Measurements from ENCODE around the gene TBC1D1.

Gene TBC1D1

DNA sequence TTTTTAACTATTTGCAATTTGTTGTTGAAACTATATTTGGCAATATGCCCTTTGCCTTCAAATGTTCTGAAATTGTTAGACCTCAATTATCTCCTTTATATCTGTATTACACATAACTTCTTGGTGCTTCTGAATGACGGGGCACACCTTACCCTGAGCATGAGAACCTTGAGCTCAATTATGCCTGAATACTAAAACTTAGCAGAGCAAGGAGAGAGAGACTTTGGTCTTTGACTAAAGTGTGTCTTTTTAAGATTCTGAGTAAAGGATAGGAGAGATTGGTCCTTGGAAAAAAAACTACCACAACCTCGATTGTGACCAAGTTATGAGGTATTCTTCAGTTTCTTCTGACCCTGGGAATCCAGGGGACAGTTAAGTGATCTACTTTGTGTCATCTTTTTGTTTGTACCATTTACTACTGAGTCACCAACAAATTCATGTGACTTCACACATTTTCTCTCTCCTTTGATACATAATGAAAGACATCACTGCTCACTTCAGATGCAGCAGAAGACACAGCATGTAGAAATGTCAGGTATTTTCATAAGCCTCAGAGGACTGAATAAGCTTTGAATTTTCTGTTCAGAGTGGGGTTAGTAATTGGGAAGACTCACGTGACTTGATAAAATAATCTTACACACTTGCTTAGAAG is 120.8 kb downstream of the TBC1D1 start:
- H3K4me1 ChIP-seq (ENCODE audit: control insufficient read depth in 1 of 2, insufficient read depth in 1 of 2, low read depth in 1 of 2, low read length in 1 of 2) = no peaks in the 10 kb centered on the region
- peaks cover 30% of the 10 kb centered on the region for H3K36me3 ChIP-seq
- no peak overlapping the region for H3K4me3 ChIP-seq (ENCODE audit: low read depth in 1 of 2, low read length in 1 of 2)
- no peaks in the 10 kb centered on the region for H3K27me3 ChIP-seq
- TF ChIP-seq, protein P1, sequence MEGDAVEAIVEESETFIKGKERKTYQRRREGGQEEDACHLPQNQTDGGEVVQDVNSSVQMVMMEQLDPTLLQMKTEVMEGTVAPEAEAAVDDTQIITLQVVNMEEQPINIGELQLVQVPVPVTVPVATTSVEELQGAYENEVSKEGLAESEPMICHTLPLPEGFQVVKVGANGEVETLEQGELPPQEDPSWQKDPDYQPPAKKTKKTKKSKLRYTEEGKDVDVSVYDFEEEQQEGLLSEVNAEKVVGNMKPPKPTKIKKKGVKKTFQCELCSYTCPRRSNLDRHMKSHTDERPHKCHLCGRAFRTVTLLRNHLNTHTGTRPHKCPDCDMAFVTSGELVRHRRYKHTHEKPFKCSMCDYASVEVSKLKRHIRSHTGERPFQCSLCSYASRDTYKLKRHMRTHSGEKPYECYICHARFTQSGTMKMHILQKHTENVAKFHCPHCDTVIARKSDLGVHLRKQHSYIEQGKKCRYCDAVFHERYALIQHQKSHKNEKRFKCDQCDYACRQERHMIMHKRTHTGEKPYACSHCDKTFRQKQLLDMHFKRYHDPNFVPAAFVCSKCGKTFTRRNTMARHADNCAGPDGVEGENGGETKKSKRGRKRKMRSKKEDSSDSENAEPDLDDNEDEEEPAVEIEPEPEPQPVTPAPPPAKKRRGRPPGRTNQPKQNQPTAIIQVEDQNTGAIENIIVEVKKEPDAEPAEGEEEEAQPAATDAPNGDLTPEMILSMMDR (IDR thresholded peaks at IDR 0.05) = no peak
- no peaks in the 10 kb centered on the region for H3K9me3 ChIP-seq
- no peak overlapping the region for H3K27ac ChIP-seq

DNA sequence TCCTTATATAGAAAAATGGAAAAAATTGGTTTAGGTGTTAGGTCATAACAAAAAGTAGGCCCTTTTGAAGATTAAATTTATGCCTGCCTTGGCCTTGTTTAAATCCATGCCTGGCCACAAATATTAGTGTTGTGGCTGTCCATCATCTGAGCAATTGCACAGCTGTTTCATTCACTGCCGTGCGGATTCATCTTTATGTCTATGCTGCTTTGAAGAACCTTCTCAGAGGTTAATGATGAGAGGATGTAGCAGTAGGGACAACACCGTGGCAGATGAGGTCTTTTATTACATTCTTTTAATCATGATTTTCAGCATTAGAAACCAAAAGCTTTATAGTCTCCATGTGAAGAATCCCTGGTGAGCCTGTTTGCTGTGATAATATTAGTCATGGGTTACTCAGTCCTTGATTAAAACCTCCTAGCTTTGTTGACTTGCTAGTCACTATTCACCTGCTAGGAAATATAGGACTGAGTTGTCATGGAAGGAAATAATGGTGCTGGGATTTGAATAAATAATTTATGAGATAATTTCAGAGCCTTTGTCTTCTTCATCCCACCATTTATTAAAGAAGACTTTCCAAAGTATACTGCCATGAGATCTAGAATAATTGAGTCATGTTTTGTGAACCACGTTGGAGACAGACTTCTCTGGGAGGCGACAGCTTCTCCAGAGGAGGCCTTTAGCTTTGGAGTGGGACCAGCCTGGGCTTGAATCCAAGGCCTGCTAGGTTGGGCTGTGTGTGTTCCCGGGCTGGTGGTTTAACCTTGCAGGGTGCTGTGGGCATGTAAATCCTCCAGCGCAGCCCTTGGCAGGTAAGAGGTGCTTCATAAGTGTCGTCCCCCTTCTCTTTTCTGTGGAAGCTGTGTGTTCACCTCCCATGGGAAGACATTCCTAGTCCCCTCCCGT is 122.8 kb downstream of the TBC1D1 start:
- TF ChIP-seq, protein P1 (IDR thresholded peaks at IDR 0.05) = no peak
- no peak overlapping the region for H3K4me3 ChIP-seq (ENCODE audit: low read depth in 1 of 2, low read length in 1 of 2)
- peaks cover 41% of the 10 kb centered on the region for H3K36me3 ChIP-seq
- H3K27me3 ChIP-seq = no peaks in the 10 kb centered on the region
- H3K4me1 ChIP-seq (ENCODE audit: control insufficient read depth in 1 of 2, insufficient read depth in 1 of 2, low read depth in 1 of 2, low read length in 1 of 2) = no peaks in the 10 kb centered on the region
- H3K27ac ChIP-seq = no peak overlapping the region
- H3K9me3 ChIP-seq = no peaks in the 10 kb centered on the region

DNA sequence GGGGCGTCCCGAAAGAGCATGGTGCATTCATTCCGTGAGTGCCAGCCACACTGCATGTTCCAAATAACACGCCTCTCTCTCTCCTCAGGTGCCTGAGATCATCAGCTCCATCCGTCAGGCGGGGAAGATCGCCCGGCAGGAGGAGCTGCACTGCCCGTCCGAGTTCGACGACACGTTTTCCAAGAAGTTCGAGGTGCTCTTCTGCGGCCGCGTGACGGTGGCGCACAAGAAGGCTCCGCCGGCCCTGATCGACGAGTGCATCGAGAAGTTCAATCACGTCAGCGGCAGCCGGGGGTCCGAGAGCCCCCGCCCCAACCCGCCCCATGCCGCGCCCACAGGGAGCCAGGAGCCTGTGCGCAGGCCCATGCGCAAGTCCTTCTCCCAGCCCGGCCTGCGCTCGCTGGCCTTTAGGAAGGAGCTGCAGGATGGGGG is 123.6 kb downstream of the TBC1D1 start:
- Histone ChIP-seq H3K4me1 (ENCODE audit: control insufficient read depth in 1 of 2, insufficient read depth in 1 of 2, low read depth in 1 of 2, low read length in 1 of 2) (no peaks in the 10 kb centered on the region), H3K27me3 (no peaks in the 10 kb centered on the region), H3K27ac (no peak overlapping the region), H3K9me3 (no peaks in the 10 kb centered on the region), H3K4me3 (ENCODE audit: low read depth in 1 of 2, low read length in 1 of 2) (no peak overlapping the region), H3K36me3 (peaks cover 40% of the 10 kb centered on the region)
- TF ChIP-seq, protein P1 (IDR thresholded peaks at IDR 0.05) = no peak

DNA sequence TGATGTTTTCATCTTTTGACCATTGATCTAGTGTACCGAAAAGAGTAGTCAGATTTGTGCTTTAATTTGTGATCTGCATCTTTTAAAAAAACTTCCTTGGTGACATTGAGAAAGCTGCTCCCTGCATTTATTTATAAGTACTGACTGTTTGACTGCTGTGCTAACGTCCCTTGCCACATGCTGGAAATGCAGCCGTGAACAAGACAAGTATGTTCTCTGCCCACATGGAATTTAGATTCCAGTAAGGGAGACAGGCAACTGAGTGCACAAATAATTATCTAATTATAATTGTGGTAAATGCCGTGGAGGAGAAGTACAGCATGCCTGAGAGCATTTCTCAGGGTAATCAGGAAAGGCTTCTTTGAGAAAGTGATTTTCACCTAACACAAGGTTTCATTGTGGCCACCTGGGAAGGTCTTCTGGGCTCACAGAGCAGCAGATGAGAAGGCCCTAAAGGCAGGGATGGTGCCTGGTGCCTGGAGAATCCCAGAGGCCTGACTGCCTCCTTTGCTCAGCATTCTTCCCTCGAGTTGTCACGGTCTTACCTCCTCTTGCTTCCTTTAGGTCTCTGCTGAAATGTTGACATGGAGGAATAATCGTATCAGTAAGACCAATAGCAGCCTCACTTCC is 125.1 kb downstream of the TBC1D1 start:
- H3K4me1 ChIP-seq (ENCODE audit: control insufficient read depth in 1 of 2, insufficient read depth in 1 of 2, low read depth in 1 of 2, low read length in 1 of 2) = no peaks in the 10 kb centered on the region
- peaks cover 50% of the 10 kb centered on the region for H3K36me3 ChIP-seq
- H3K9me3 ChIP-seq = no peaks in the 10 kb centered on the region
- TF ChIP-seq, protein P1 (IDR thresholded peaks at IDR 0.05) = no peak
- H3K27ac ChIP-seq = no peak overlapping the region
- no peaks in the 10 kb centered on the region for H3K27me3 ChIP-seq
- no peak overlapping the region for H3K4me3 ChIP-seq (ENCODE audit: low read depth in 1 of 2, low read length in 1 of 2)

DNA sequence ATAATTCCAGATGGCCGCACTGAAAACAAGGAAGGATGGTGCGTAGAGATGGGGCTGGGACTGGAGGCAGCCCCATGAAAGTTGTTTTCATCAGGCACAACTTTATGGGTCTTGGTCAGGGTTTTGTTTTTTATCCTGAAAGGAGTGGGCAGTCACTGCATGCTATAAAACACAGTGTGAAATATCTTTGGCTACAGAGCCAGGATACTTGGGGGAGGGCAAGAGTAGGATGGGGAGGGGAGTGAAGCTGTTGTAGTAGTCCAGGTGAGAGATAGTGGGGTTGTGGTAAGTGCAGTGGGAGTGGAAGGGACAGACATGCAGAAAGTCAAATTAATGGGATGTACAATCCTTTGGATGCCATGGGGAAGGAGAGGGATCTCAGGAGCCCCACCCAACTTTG is 125.8 kb downstream of the TBC1D1 start:
- Histone ChIP-seq H3K36me3 (peaks cover 57% of the 10 kb centered on the region), H3K27me3 (no peaks in the 10 kb centered on the region), H3K4me1 (ENCODE audit: control insufficient read depth in 1 of 2, insufficient read depth in 1 of 2, low read depth in 1 of 2, low read length in 1 of 2) (no peaks in the 10 kb centered on the region), H3K9me3 (no peaks in the 10 kb centered on the region), H3K27ac (no peak overlapping the region), H3K4me3 (ENCODE audit: low read depth in 1 of 2, low read length in 1 of 2) (no peak overlapping the region)
- TF ChIP-seq, protein P1 (IDR thresholded peaks at IDR 0.05) = no peak
